Parathyroid adenoma (tissue), 2 donors: Measurements from ENCODE around the gene POLN.
"Not testable (repeated sequence)": the region's sequence is repeated elsewhere in the genome, so short reads cannot be mapped to it uniquely, and the experiment has no call there.

Experiments
- H2AFZ ChIP-seq: fragments of 300-600 bp; sonication (generic); one replicate; pipeline ENCODE4 v1.7.0; 2017; ENCODE audit warnings: antibody characterized with exemption, mild to moderate bottlenecking
- H3K27ac ChIP-seq: fragments of 300-600 bp; sonication (generic); one replicate; pipeline ENCODE4 v1.7.0; 2017
- H3K27me3 ChIP-seq: fragments of 300-600 bp; sonication (generic); one replicate; pipeline ENCODE4 v1.7.0; 2017; ENCODE audit warnings: low read length; ENCODE audit not compliant: control insufficient read depth, insufficient read depth
- H3K36me3 ChIP-seq: fragments of 300-600 bp; sonication (generic); one replicate; pipeline ENCODE4 v1.7.0; 2017; ENCODE audit warnings: low read length; ENCODE audit not compliant: control insufficient read depth, insufficient read depth
- H3K4me1 ChIP-seq: fragments of 300-600 bp; sonication (generic); one replicate; pipeline ENCODE4 v1.7.0; 2017; ENCODE audit warnings: control low read depth
- H3K4me2 ChIP-seq: fragments of 300-600 bp; sonication (generic); one replicate; pipeline ENCODE4 v1.7.0; 2017; ENCODE audit warnings: low read length
- H3K4me3 ChIP-seq: fragments of 300-600 bp; sonication (generic); one replicate; pipeline ENCODE4 v1.7.0; 2017; ENCODE audit warnings: low read depth, low read length
- H3K79me2 ChIP-seq: fragments of 300-600 bp; sonication (generic); one replicate; pipeline ENCODE4 v1.7.0; 2017; ENCODE audit warnings: control low read depth
- H3K9ac ChIP-seq: fragments of 300-600 bp; sonication (generic); one replicate; pipeline ENCODE4 v1.7.0; 2017; ENCODE audit warnings: mild to moderate bottlenecking
- H3K9me3 ChIP-seq: fragments of 300-600 bp; sonication (generic); one replicate; pipeline ENCODE4 v1.7.0; 2017; ENCODE audit warnings: low read length; ENCODE audit not compliant: control insufficient read depth
- TF ChIP-seq, protein P1 (sequence below): fragments of 300-600 bp; sonication (generic); IDR thresholded peaks from one replicate; pipeline ENCODE4 v1.7.0; 2017; ENCODE audit warnings: antibody characterized with exemption, mild to moderate bottlenecking
- donor health status: primary hyperparathyroidism.

The POLN gene

GRCh38 chr4:2036327-2036726, 205.6 kb downstream of the POLN start:
- no peak overlapping the region for H3K4me3 ChIP-seq
- no peak overlapping the region for H2AFZ ChIP-seq
- no peaks in the 10 kb centered on the region for H3K79me2 ChIP-seq

DNA sequence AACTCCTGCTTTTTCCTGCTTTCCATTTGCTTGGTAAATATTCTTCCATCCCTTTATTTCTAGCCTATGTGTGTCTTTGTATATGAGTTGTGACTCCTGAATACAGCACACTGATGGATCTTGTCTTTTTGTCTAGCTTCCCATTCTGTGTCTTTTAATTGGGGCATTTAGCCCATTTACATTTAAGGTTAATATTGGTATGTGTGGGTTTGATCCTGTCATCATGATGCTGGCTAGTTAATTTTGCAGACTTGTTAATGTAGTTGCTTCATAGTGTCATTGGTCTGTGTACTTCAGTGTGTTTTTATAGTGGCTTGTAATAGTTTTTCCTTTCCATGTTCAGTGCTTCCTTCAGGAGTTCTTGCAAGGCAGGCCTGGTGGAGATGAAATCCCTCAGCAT, 210.8 kb downstream of the POLN start:
- not testable (repeated sequence) for H3K9me3 ChIP-seq, H3K4me1 ChIP-seq, H3K36me3 ChIP-seq, H2AFZ ChIP-seq, H3K4me2 ChIP-seq, H3K9ac ChIP-seq, H3K79me2 ChIP-seq, H3K27me3 ChIP-seq, H3K27ac ChIP-seq, H3K4me3 ChIP-seq

More at GRCh38 chr4:2036327-2036726, 205.6 kb downstream of the POLN start:
- no peaks in the 10 kb centered on the region for H3K9me3 ChIP-seq
- H3K36me3 ChIP-seq = no peaks in the 10 kb centered on the region
- H3K9ac ChIP-seq = no peak overlapping the region
- H3K27ac ChIP-seq = no peak overlapping the region
- H3K4me2 ChIP-seq = no peak overlapping the region
- TF ChIP-seq, protein P1, sequence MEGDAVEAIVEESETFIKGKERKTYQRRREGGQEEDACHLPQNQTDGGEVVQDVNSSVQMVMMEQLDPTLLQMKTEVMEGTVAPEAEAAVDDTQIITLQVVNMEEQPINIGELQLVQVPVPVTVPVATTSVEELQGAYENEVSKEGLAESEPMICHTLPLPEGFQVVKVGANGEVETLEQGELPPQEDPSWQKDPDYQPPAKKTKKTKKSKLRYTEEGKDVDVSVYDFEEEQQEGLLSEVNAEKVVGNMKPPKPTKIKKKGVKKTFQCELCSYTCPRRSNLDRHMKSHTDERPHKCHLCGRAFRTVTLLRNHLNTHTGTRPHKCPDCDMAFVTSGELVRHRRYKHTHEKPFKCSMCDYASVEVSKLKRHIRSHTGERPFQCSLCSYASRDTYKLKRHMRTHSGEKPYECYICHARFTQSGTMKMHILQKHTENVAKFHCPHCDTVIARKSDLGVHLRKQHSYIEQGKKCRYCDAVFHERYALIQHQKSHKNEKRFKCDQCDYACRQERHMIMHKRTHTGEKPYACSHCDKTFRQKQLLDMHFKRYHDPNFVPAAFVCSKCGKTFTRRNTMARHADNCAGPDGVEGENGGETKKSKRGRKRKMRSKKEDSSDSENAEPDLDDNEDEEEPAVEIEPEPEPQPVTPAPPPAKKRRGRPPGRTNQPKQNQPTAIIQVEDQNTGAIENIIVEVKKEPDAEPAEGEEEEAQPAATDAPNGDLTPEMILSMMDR = no peak
- H3K4me1 ChIP-seq = no peaks in the 10 kb centered on the region
- no peaks in the 10 kb centered on the region for H3K27me3 ChIP-seq

DNA sequence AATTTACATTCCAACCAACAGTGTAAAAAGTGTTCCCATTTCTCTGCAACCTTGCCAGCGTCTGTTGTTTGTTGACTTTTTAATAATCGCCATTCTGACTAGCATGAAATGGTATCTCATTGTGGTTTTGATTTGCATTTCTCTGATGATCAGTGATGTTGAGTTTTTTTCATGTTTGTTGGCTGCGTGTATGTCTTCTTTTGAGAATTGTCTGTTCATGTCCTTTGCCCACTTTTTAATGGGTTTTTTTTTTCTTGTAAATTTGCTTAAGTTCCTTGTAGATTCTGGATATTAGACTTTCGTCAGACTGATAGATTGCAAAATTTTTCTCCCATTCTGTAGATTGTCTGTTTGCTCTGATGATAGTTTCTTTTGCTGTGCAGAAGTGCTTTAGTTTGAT, 214.8 kb downstream of the POLN start:
- not testable (repeated sequence) for H3K9ac ChIP-seq, H3K79me2 ChIP-seq, H2AFZ ChIP-seq, H3K4me3 ChIP-seq, H3K27me3 ChIP-seq, H3K4me1 ChIP-seq, H3K36me3 ChIP-seq, H3K4me2 ChIP-seq, H3K27ac ChIP-seq, H3K9me3 ChIP-seq

DNA sequence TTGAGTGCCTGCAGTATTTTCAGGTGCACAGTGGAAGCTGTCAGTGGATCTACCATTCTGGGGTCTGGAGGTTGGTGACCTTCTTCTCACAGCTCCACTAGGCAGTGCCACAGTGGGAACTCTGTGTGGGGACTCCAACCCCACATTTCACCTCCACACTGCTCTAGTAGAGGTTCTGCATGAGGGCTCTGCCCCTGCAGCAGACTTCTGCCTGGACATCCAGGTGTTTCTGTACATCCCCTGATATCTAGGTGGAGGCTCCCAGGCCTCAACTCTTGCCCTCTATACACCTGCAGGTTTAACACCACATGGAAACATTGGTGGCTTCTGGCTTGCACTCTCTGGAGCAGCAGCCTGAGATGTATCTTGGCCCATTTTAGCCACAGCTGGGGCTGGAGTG, 216.1 kb downstream of the POLN start:
- no peaks in the 10 kb centered on the region for H3K36me3 ChIP-seq
- H3K79me2 ChIP-seq = no peaks in the 10 kb centered on the region
- TF ChIP-seq, protein P1 = no peak
- H3K4me3 ChIP-seq = no peak overlapping the region
- H3K4me2 ChIP-seq = no peak overlapping the region
- no peaks in the 10 kb centered on the region for H3K4me1 ChIP-seq
- H3K27ac ChIP-seq = no peak overlapping the region
- H3K27me3 ChIP-seq = no peaks in the 10 kb centered on the region
- H2AFZ ChIP-seq = no peak overlapping the region
- no peak overlapping the region for H3K9ac ChIP-seq
- H3K9me3 ChIP-seq = no peaks in the 10 kb centered on the region

DNA sequence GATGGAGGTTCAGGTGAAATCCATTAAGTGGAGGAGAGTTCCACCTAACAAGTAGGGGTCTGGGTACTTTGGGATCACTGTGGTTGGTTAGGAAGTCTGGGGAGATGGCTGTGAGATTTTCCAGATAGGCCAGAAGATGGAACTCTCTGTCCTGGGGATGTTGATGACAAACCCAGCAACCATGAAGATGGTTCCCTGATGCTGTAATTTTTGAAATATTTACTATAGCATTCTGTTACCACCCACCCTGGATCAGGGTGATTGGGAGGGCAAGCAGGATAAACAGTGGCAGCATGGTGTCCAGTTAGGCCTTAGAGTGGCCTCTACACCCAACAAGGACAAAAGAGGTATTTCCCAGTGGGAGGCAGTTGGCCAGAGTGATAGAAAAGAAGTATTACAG, 217.2 kb downstream of the POLN start:
- Histone ChIP-seq H3K36me3 (no peaks in the 10 kb centered on the region), H3K4me2 (no peak overlapping the region), H3K4me3 (no peak overlapping the region), H3K27me3 (no peaks in the 10 kb centered on the region), H3K9me3 (no peaks in the 10 kb centered on the region), H2AFZ (no peak overlapping the region), H3K4me1 (no peaks in the 10 kb centered on the region), H3K27ac (no peak overlapping the region), H3K9ac (no peak overlapping the region), H3K79me2 (no peaks in the 10 kb centered on the region)
- TF ChIP-seq, protein P1 = no peak
